Epithelial cell of prostate (primary cell): ENCODE data around the gene ADGRG2.

Experiments
- DNase-seq: peaks from one replicate; pipeline ENCODE4 v3.0.0-alpha.2; 2011; ENCODE audit warnings: low read depth, low spot score
- H3K27ac ChIP-seq: fragments of 450-650 bp; 2 replicates; pipeline ENCODE4 v1.5.1; 2017; ENCODE audit warnings: mild to moderate bottlenecking

ADGRG2 gene

GRCh38 chrX:18964901-18965300, 157.4 kb downstream of the ADGRG2 start:
- no peak overlapping the region for H3K27ac ChIP-seq
- DNase-seq = no peak

DNA sequence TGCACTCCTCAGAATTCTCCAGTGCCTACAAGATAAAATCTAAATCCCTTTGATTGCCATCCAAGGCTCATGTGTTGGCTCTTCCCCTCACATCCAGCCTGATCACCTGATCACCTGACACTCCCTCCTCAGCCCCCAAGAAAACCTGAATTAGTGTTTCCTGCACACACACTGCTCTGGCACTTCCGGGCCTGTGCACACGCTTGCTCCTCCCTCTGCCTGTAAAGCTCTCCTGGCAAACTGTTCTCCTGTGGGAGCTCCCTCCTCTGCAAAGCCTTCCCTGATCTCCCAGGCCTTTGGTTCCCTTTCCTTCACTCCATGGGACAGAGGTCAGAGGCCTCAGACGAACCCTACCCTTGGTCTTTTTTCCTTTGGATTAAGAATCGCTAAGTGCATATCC, 158.2 kb downstream of the ADGRG2 start:
- H3K27ac ChIP-seq = peak overlapping the region; percentile 49
- no peak for DNase-seq

DNA sequence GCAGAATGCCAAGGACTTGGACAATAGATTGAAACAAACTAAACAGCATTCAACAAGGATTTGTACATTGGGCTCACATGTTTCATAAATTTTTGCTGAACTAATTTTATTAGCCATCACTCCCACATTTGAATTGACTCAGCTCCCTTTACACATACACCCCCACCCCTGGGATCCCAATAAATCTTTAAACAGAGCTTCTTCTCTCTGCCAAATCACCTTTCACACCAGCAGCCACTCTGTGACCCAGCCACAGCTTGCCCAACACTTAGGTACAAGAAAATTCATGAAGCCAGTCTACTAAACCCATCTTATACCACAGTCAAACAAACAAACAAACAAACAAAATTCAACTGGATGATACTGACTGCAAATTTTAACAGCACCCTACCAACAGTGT, 159.9 kb downstream of the ADGRG2 start:
- DNase-seq = no peak
- H3K27ac ChIP-seq = peak overlapping the region; percentile 49

DNA sequence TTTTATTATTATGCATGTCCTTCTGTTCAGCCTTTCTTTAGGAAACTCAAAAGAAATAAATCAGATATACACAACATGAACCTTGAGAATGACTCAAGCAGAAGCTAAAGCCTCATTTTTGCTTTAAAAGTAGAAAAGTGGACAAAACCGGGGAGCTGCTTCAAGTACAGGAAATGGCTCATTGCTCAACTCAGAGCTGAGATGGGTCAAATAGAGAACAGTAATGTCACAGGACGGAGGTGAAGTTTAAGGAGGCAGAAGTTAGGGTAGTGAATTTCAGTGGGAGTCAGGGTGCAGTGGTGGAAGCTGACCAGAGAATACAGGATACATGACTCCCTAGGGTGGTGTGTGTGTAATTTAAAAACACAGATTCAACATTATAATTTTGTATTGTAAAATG, 160.6 kb downstream of the ADGRG2 start:
- DNase-seq = no peak
- H3K27ac ChIP-seq = peak overlapping the region; percentile 49

- DNase-seq = no peak
- no peak overlapping the region for H3K27ac ChIP-seq
Observed at GRCh38 chrX:18956303-18957032, 165.8 kb downstream of the ADGRG2 start.

- H3K27ac ChIP-seq = no peak overlapping the region
- no peak for DNase-seq
Observed at GRCh38 chrX:18955676-18956075, 166.6 kb downstream of the ADGRG2 start.

- H3K27ac ChIP-seq = no peak overlapping the region
- DNase-seq = no peak
Observed at GRCh38 chrX:18951032-18951431, 171.2 kb downstream of the ADGRG2 start.

GRCh38 chrX:18949944-18950301, 172.3 kb downstream of the ADGRG2 start:
- no peak for DNase-seq
- no peak overlapping the region for H3K27ac ChIP-seq

DNA sequence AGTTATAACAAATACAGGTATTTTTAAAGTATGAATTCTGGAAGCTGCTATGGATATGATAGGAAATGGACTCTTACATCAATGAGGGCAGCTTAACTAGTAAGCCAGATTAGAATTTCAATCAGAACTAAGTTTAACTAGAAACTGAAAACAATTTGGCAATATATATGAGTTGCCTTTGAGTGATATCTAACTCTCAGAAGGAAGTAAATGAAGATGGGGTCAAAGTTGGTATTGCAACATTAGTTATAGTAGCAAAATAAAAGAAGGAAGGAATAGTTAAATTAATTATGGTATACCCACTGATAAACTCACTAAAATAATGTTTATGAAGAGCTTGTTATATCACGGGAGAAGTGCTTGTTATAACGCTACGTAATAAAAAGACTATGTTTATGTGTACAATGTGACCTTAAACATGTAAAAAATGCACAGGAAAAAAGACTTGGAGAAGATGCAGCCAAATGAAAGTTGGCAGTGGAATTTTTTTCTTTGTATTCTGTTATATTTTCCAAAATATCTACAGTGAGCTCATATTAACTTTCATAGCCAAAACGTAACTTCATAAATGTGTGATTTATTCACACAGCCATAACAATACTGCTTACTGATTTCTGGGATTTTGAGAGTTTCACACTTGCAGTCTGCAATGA, 172.9 kb downstream of the ADGRG2 start:
- no peak overlapping the region for H3K27ac ChIP-seq
- DNase-seq = no peak

DNA sequence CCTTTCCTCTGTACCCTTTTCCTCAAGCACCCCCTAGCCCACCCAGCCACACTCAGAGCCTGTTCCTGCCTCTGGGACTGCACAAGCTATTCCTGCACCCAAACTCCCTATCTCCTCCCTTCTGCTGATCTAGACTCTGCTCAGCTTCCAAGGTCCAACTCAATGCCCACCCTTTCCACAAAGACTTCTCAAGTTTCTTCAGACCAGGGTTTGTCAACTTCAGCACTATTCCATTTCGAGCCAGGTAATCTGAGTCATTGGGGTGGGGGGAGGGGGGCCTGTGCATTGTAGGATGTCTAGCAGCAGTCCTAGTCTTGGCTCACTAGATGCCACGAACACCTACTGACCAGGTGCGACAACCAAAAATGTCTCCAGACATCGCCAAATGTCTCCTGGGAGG, 175.7 kb downstream of the ADGRG2 start:
- H3K27ac ChIP-seq = no peak overlapping the region
- DNase-seq = no peak

- no peak overlapping the region for H3K27ac ChIP-seq
- DNase-seq = no peak
Observed at GRCh38 chrX:18946157-18946556, 176.1 kb downstream of the ADGRG2 start.

DNA sequence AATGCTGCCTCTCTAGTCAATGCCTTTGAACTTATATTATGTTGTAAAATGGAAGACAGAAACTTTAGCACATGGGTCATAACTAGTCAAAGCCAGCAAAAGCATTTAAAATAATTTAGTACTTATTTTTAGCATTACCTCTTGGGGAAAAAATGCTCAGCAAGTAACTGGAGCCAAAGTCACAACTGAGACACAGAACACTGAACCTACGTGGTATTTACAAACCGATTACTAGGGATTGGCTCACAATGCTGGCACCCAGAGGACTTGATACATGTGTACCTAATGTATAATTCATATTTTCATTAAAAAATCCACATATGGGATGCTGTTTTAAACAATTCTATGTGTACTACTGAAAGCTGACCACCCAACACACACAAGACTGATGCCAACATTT, 176.8 kb downstream of the ADGRG2 start:
- H3K27ac ChIP-seq = no peak overlapping the region
- no peak for DNase-seq

GRCh38 chrX:18944482-18944881, 177.8 kb downstream of the ADGRG2 start:
- H3K27ac ChIP-seq = no peak overlapping the region
- DNase-seq = no peak

GRCh38 chrX:18941896-18942295, 180.4 kb downstream of the ADGRG2 start:
- DNase-seq = no peak
- H3K27ac ChIP-seq = no peak overlapping the region
